Osteocyte (in vitro differentiated cells): ENCODE data around the gene BSN. TPM values are rescaled to one million over a fixed set of nuclear protein-coding genes. Genes with fewer than 3 reads are reported as not detected.

ENCODE experiments used
- DNase-seq: peaks from one replicate; pipeline ENCODE4 v3.0.0; 2021; ENCODE audit warnings: mixed read lengths; ENCODE audit not compliant: unreplicated experiment; ENCODE audit errors: extremely low spot score
- H3K27ac Mint-ChIP-seq: one replicate; pipeline ENCODE4 v1.8.0; 2021; ENCODE audit warnings: mild to moderate bottlenecking, mixed read lengths; ENCODE audit not compliant: unreplicated experiment
- H3K27me3 Mint-ChIP-seq: one replicate; pipeline ENCODE4 v1.8.0; 2021; ENCODE audit warnings: mixed read lengths; ENCODE audit not compliant: unreplicated experiment
- H3K36me3 Mint-ChIP-seq: one replicate; pipeline ENCODE4 v1.8.0; 2021; ENCODE audit warnings: mixed read lengths; ENCODE audit not compliant: unreplicated experiment
- H3K4me1 Mint-ChIP-seq: one replicate; pipeline ENCODE4 v1.8.0; 2021; ENCODE audit warnings: mixed read lengths; ENCODE audit not compliant: unreplicated experiment
- H3K4me3 Mint-ChIP-seq: one replicate; pipeline ENCODE4 v1.8.0; 2021; ENCODE audit warnings: mild to moderate bottlenecking, moderate library complexity, mixed read lengths; ENCODE audit not compliant: unreplicated experiment
- H3K9me3 Mint-ChIP-seq: one replicate; pipeline ENCODE4 v1.8.0; 2021; ENCODE audit warnings: mixed read lengths; ENCODE audit not compliant: unreplicated experiment
- total RNA-seq: library from RNA; stranded (reverse); gene quantifications from 2 replicates; pipeline ENCODE4 v1.2.1, GENCODE V29; 2021
- TF ChIP-seq, protein P1 (sequence below): fragments of 200-600 bp; sonication (generic); IDR thresholded peaks from 2 replicates; pipeline ENCODE4 v1.5.0; 2021; ENCODE audit warnings: antibody characterized with exemption, mild to moderate bottlenecking, moderate library complexity

Gene BSN
- total RNA-seq, 1 donor from 2014 or later, result 0.64 TPM

DNA sequence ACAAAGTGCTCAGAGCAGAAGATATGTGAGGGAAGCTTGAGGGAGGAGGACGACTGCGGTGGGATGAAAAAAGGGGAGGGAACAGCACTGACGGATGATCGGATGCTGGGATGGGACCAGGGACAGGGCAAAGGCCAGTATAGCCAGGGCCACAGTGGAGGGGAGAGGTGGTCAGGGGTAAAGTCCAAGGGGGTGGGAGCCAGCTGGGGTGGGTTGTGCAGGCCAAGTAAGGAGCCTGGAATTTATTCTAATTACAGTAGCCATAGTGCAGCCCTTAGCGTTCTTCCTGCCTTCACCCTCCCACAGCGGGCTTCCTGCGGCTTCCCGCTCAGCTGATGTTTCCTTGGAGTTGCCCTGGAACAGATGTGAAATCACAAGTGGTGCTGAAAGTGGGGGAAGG lies 112.3 kb downstream of the BSN start:
- TF ChIP-seq, protein P1, sequence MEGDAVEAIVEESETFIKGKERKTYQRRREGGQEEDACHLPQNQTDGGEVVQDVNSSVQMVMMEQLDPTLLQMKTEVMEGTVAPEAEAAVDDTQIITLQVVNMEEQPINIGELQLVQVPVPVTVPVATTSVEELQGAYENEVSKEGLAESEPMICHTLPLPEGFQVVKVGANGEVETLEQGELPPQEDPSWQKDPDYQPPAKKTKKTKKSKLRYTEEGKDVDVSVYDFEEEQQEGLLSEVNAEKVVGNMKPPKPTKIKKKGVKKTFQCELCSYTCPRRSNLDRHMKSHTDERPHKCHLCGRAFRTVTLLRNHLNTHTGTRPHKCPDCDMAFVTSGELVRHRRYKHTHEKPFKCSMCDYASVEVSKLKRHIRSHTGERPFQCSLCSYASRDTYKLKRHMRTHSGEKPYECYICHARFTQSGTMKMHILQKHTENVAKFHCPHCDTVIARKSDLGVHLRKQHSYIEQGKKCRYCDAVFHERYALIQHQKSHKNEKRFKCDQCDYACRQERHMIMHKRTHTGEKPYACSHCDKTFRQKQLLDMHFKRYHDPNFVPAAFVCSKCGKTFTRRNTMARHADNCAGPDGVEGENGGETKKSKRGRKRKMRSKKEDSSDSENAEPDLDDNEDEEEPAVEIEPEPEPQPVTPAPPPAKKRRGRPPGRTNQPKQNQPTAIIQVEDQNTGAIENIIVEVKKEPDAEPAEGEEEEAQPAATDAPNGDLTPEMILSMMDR, result no peak
- no peaks in the 10 kb centered on the region for H3K9me3 Mint-ChIP-seq
- H3K27ac Mint-ChIP-seq, result peak overlapping the region; percentile 27
- no peaks in the 10 kb centered on the region for H3K36me3 Mint-ChIP-seq
- no peak for DNase-seq
- H3K4me1 Mint-ChIP-seq, result peaks cover 29% of the 10 kb centered on the region
- no peaks in the 10 kb centered on the region for H3K27me3 Mint-ChIP-seq
- H3K4me3 Mint-ChIP-seq, result no peak overlapping the region

DNA sequence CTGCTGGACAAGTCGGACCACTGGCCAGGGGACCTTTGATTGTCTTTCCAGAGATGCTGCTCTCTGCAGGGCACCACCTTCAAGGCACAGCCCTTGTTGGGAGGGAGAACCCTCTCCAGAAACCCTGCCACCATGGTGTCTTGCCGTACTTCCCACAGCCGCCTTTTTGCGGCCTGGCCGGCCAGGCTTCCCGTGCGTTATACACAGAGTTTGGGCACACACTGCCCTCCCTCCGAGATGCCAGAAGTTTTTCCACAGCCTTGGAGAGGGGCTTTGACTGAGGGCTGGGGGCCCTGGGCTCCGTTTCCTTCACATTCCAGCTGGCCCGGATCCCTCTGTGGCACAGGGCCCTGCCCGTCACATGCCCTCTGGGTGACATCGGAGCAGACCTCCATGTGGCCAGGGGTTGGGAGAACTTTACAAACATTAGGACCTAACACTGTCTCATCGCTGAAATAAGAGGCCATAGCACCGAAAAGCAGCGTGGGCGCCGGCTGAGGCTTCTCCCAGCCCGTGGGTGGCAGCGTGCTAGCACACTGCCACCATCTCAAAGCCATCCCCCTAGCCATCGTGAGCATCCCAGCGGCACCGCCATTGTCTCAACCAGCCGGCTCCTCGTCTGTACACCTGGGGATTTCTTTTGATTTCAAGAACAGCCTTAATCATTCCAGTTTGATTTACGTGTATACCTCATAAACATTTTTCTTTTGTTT lies 113.6 kb downstream of the BSN start:
- Mint-ChIP-seq H3K36me3 (no peaks in the 10 kb centered on the region), H3K9me3 (no peaks in the 10 kb centered on the region), H3K27me3 (no peaks in the 10 kb centered on the region), H3K4me1 (peaks cover 33% of the 10 kb centered on the region), H3K4me3 (no peak overlapping the region), H3K27ac (no peak overlapping the region)
- no peak for DNase-seq
- TF ChIP-seq, protein P1, result no peak

DNA sequence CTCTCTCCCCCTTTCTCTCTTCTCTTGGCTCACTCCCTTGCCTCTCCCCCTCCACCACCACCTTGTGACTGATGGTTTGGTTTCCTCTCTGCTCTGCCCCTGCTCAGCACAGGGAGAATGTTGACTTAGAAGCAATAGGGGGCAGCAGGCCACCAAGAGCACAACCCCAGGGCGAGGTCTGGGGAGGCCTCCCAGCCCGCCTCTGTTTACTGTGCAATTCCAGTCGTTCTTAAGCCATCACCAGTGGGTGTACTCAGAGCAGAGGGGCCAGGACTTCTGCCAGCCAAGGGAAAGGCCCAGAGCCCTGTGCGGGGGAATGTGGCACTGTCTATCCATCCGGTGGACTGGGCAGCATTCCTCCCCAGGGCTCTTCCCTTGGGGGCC lies 114.1 kb downstream of the BSN start:
- H3K36me3 Mint-ChIP-seq, result no peaks in the 10 kb centered on the region
- H3K4me1 Mint-ChIP-seq, result peaks cover 37% of the 10 kb centered on the region
- H3K27ac Mint-ChIP-seq, result no peak overlapping the region
- TF ChIP-seq, protein P1, result no peak
- H3K4me3 Mint-ChIP-seq, result no peak overlapping the region
- DNase-seq, result no peak
- H3K9me3 Mint-ChIP-seq, result no peaks in the 10 kb centered on the region
- H3K27me3 Mint-ChIP-seq, result no peaks in the 10 kb centered on the region

DNA sequence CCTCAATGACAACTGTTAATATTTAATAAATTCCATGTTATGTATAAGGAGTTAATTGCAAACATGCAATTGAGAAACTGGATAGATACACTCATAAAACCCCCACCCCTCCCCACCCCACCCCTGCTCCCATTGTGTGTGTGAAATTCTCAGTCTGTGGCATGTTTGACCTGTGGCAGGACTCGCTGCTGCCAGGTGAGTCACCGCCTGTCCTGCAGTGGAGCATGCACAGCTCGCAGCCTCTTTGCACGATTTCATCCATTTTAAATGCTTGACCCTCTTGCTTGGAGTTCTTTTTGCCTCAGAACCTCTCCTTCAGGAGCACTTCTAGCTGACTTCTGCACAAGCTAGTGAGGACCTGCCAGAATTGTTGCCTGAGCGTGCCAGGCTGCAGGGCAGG lies 114.6 kb downstream of the BSN start:
- DNase-seq, result no peak
- Mint-ChIP-seq H3K27ac (no peak overlapping the region), H3K4me1 (peaks cover 40% of the 10 kb centered on the region), H3K27me3 (no peaks in the 10 kb centered on the region), H3K4me3 (no peak overlapping the region), H3K9me3 (no peaks in the 10 kb centered on the region), H3K36me3 (no peaks in the 10 kb centered on the region)
- TF ChIP-seq, protein P1, result no peak

DNA sequence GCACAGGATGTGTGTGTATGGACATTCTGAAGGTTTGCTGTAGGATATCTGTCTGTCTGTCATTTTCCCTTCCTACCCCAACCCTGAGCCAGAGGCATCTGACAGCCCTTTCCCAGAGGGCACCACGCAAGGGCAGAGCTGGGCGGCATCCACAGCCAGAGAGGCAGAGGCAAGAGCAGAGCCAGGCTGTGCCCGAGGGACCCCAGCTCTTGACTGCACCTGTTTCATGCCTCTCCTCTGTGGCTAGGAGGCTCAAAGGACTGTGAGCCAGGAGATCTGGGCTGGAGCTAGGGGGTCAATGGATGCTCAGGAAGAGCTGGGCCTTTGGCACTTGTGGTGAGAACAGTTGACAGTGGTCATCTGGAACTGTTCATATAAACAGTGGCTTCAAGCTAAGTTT lies 115.1 kb downstream of the BSN start:
- Mint-ChIP-seq H3K27me3 (no peaks in the 10 kb centered on the region), H3K4me1 (peaks cover 40% of the 10 kb centered on the region), H3K27ac (no peak overlapping the region), H3K36me3 (no peaks in the 10 kb centered on the region), H3K9me3 (no peaks in the 10 kb centered on the region), H3K4me3 (no peak overlapping the region)
- TF ChIP-seq, protein P1, result no peak
- DNase-seq, result no peak
